Measurements from ENCODE around the gene SP1. TPM values are rescaled to one million over a fixed set of nuclear protein-coding genes. Genes with fewer than 3 reads are reported as not detected.
A peak's percentile ranks its signal among the peaks of the same experiment; 100 is the strongest.

The SP1 gene
- total RNA-seq, 1 experiment from 2014 or later, result 78.4 TPM

DNA sequence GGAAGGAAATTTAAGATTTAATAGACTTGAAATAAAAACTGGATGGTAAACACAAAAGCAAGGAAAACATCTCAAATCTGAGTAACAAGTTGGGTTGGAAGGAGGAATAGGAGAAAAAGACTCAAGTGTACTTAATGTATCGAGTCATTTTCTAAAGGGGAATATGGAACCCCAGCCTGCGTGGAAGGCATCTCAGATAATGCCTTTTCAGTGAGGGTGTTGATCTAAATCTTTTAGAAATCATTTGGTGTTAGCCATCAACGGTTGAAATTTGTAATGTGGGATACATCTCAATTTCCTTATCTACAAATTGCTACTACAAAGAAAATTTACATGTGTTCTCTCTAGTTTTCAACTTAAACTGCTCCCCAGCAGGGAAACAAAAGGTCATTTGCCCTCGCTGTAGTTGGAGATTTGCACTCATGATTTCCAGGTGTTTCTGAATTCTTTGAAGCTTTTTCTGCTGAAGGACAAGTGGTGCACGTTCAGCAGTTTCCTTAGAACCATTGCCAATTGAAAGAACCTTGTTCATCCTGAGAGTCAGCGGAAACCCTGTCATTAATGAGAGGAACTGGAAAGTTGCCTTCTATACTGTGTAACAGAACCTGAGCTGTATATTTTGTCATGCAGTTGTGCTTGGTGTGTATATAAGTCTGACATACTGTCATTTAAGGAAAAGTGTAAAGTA is 74.1 kb downstream of the SP1 start:
- no TSS peak for BruUV-seq (replicated peaks)
- Histone ChIP-seq H3K9me3 (ENCODE audit: low read depth, low read length, poor library complexity, severe bottlenecking) (no peaks in the 10 kb centered on the region), H3K27me3 (replicated peaks; ENCODE audit: insufficient read depth, low read depth, low read length, poor library complexity) (no peaks in the 10 kb centered on the region), H3K4me1 (ENCODE audit: insufficient read depth, low read length, poor library complexity, severe bottlenecking) (peaks cover 18% of the 10 kb centered on the region), H3K36me3 (ENCODE audit: insufficient read depth, low read length, poor library complexity, severe bottlenecking) (peaks cover 57% of the 10 kb centered on the region), H3K27ac (ENCODE audit: low read depth, low read length, poor library complexity, severe bottlenecking) (no peak overlapping the region), H3K4me3 (ENCODE audit: low read depth, low read length, poor library complexity, severe bottlenecking) (peak overlapping the region; percentile 94)
- intact Hi-C loops (cut with micrococcal nuclease; ENCODE audit: unreplicated experiment), result no loop called here
- TF ChIP-seq, protein P1, sequence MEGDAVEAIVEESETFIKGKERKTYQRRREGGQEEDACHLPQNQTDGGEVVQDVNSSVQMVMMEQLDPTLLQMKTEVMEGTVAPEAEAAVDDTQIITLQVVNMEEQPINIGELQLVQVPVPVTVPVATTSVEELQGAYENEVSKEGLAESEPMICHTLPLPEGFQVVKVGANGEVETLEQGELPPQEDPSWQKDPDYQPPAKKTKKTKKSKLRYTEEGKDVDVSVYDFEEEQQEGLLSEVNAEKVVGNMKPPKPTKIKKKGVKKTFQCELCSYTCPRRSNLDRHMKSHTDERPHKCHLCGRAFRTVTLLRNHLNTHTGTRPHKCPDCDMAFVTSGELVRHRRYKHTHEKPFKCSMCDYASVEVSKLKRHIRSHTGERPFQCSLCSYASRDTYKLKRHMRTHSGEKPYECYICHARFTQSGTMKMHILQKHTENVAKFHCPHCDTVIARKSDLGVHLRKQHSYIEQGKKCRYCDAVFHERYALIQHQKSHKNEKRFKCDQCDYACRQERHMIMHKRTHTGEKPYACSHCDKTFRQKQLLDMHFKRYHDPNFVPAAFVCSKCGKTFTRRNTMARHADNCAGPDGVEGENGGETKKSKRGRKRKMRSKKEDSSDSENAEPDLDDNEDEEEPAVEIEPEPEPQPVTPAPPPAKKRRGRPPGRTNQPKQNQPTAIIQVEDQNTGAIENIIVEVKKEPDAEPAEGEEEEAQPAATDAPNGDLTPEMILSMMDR (conservative IDR thresholded peaks at IDR 0.05; ENCODE audit: low read depth, low read length), result no peak
- TF ChIP-seq EZH2 (IDR thresholded peaks at IDR 0.05; ENCODE audit: borderline replicate concordance, low read depth, low read length, poor library complexity, severe bottlenecking), result no peak
- ChIA-PET CTCF (no interaction called here), POLR2A (ENCODE audit: low non-redundant PET) (no interaction called here)
- DNase-seq (ENCODE audit: low spot score), result no peak

DNA sequence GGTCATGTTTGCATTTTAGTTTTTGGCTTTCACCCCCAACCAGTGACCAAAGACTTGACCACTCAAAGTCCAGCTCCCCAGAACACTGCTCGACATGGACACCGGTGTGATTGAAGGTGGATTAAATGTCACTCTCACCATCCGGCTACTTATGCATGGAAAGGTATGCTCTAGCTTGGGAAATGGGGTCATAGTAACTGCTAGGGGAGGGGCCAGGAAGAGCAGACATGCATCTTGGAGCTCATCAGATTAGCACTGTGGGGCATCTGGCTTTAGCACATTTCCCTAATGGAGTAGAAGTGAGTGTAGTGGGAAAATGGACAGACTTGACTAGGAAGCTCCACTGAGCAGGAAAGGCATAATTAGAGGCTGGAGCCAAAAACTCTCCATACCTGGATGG is 74.7 kb downstream of the SP1 start:
- POLR2A ChIA-PET (ENCODE audit: low non-redundant PET), result no interaction called here
- intact Hi-C loops (cut with micrococcal nuclease; ENCODE audit: unreplicated experiment), result no loop called here
- BruUV-seq (replicated peaks), result no TSS peak
- CTCF ChIA-PET, result no interaction called here
- no peak for DNase-seq (ENCODE audit: low spot score)
- H3K4me1 ChIP-seq (ENCODE audit: insufficient read depth, low read length, poor library complexity, severe bottlenecking), result peaks cover 19% of the 10 kb centered on the region
- H3K9me3 ChIP-seq (ENCODE audit: low read depth, low read length, poor library complexity, severe bottlenecking), result no peaks in the 10 kb centered on the region
- no peak for TF ChIP-seq EZH2 (IDR thresholded peaks at IDR 0.05; ENCODE audit: borderline replicate concordance, low read depth, low read length, poor library complexity, severe bottlenecking)
- H3K27me3 ChIP-seq (replicated peaks; ENCODE audit: insufficient read depth, low read depth, low read length, poor library complexity), result no peaks in the 10 kb centered on the region
- H3K4me3 ChIP-seq (ENCODE audit: low read depth, low read length, poor library complexity, severe bottlenecking), result no peak overlapping the region
- H3K27ac ChIP-seq (ENCODE audit: low read depth, low read length, poor library complexity, severe bottlenecking), result no peak overlapping the region
- H3K36me3 ChIP-seq (ENCODE audit: insufficient read depth, low read length, poor library complexity, severe bottlenecking), result peaks cover 63% of the 10 kb centered on the region

DNA sequence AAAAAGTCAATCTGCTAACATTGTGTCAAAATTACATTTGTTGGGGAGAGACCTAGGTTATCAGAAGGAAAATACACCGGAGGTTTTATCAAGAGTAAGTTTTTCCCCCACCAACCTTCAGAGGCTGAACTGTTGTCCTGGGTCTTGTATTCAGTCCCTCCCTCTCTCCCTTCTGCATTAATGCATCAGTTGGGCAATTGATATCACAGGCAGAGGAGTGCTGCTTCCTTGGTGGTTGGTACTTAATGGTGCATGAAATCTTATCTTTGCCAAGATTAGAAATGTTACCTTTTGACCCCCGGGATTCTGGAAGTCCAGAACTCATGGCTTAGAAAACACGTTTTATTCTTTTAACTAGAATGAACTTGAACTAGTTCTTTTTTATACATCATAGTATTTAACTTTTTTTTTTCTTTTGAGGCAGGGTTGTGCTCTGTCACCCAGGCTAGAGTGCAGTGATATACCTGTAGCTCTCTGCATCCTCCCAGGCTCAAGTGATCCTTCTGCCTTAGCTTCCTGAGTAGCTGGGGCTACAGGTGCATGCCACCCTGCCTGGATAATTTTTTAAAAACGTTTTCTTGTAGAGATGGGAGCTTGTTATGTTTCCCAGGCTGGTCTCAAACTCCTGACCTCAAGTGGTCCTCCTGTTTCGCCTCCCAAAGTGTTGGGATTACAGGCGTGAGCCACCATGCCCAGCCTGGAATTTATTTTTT is 76.8 kb downstream of the SP1 start:
- H3K9me3 ChIP-seq (ENCODE audit: low read depth, low read length, poor library complexity, severe bottlenecking), result no peaks in the 10 kb centered on the region
- no peak for TF ChIP-seq EZH2 (IDR thresholded peaks at IDR 0.05; ENCODE audit: borderline replicate concordance, low read depth, low read length, poor library complexity, severe bottlenecking)
- TF ChIP-seq, protein P1 (conservative IDR thresholded peaks at IDR 0.05; ENCODE audit: low read depth, low read length), result no peak
- H3K27ac ChIP-seq (ENCODE audit: low read depth, low read length, poor library complexity, severe bottlenecking), result no peak overlapping the region
- BruUV-seq (replicated peaks), result no TSS peak
- peaks cover 84% of the 10 kb centered on the region for H3K36me3 ChIP-seq (ENCODE audit: insufficient read depth, low read length, poor library complexity, severe bottlenecking)
- no peak for DNase-seq (ENCODE audit: low spot score)
- no peaks in the 10 kb centered on the region for H3K27me3 ChIP-seq (replicated peaks; ENCODE audit: insufficient read depth, low read depth, low read length, poor library complexity)
- intact Hi-C loops (cut with micrococcal nuclease; ENCODE audit: unreplicated experiment), result no loop called here
- H3K4me3 ChIP-seq (ENCODE audit: low read depth, low read length, poor library complexity, severe bottlenecking), result no peak overlapping the region
- H3K4me1 ChIP-seq (ENCODE audit: insufficient read depth, low read length, poor library complexity, severe bottlenecking), result peaks cover 26% of the 10 kb centered on the region
- CTCF ChIA-PET, result no interaction called here
- POLR2A ChIA-PET (ENCODE audit: low non-redundant PET), result no interaction called here

All from A673 (cell line).